HG02981 (cell line): Measurements from ENCODE around the gene MIER1.
"Not testable (repeated sequence)": the region's sequence is repeated elsewhere in the genome, so short reads cannot be mapped to it uniquely, and the experiment has no call there.

Source experiments
- ATAC-seq: cut with Tn5 transposase; IDR thresholded peaks from one replicate; pipeline ENCODE4 v1.9.1; 2021; ENCODE audit warnings: mild to moderate bottlenecking, moderate library complexity; ENCODE audit not compliant: unreplicated experiment

MIER1 gene

DNA sequence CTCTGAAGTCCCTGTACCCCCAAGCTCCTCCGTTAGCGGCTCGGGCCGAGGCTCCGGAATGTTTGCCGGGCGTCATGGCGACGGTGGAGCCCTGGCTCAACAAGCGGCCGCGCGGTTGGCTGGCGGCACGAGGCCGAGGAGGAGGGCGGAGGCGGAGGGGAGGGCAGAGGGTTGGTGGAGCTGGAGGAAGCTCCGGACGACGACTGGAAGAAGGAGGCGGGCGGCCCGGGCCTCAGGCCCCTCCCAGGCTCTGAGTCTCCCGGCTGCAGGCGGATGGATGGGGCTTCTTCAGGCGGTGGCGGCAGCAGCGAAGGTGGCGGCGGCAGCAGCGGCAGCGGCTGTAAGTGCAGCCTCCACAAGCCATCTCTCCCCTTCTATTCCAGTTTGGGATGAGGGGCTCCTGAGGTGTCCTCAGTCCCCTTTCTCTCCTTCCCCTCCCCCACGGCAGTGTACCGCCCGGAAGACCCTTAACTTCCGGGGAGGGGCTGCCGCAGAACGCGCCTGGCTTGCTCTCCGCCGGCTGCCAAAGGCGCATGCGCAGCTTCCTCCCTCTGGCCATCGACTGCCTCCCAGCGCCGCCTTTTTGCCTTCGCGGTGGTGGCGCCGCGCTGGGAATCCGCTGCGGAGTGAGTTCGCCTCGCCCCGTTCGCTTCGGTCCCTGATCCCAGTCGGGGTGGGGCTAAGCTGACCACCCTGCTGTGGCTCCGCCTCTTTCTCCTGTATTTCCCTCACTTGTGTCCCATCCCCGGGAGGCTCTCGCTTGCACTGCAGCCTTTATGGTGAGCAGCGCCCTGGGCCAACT is at the start of gene MIER1, which contains the start of gene DNAI4:
MIER1 (plus strand) TSS at position 235 of the 802 bp plus-strand sequence; CDS start at position 274, 39 bp downstream.
DNAI4 (minus strand) TSS at position 101 of the 802 bp plus-strand sequence; CDS start at position 76, 25 bp downstream.
- ATAC-seq: peak; percentile 92

DNA sequence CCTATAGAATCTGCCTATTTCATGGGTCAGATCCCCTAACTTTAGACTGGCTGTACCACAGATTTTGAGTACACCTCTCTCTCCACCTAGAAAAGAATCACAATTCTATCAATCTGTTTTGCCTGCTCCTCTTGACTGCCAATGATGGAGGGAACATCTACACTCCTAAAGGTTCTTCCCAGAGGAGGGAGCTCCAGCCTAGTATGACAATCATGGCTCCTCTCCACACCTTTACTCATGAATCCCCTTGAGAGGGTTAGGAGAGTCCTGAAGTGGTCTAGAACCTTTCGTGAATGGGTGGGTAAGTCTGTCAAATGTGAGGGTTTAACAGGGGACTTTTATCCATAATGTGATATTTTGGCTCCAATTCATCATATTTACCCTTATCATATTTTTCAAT is 48.1 kb upstream of the MIER1 start:
- ATAC-seq: no peak

DNA sequence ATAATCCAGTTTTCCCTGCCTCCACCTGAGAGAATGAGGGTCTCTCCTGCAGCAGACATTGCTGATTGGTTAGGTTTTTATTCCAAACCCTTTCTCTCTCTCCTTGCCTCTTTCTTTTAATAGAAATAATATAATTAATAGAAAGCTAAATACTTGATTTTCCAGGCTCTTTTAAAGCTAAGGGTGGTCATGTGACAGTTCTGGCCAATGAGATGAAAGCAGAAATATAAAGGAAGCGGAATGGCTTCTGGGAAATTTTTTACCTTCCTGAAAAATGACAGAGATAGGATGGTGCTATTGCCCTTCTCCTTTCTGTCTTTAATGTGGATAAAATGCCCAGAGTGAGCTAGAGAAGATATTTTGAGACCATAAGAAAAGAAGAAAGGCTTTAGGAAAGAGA is 35.8 kb upstream of the MIER1 start:
- ATAC-seq: no peak

- no peak for ATAC-seq
These were observed 34.2 kb upstream of the MIER1 start for GRCh38 chr1:66890621-66891020.

GRCh38 chr1:66893712-66894111 is 31.1 kb upstream of the MIER1 start:
- ATAC-seq: no peak

DNA sequence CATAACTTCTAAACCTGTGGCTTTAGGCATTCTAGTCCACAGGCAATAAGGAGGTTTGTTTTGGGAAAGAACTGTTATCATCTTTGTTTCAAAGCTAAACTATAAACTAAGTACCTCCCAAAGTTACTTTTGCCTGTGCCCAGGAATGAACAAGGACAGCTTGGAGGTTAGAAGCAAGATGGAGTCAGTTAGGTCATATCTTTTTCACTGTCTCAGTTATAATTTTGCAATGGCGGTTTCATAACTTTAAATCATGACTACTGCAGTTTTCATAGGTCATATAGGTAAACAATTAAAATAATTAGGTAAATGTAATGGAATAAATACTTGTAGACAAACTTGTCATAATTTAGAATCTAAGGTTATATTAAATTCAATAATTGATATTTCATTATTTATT is 9.6 kb upstream of the MIER1 start:
- ATAC-seq: not testable (repeated sequence)

- no peak for ATAC-seq
These were observed 8.5 kb upstream of the MIER1 start for GRCh38 chr1:66916320-66916719.

- no peak for ATAC-seq
These were observed 7.3 kb upstream of the MIER1 start for GRCh38 chr1:66917476-66917875.

DNA sequence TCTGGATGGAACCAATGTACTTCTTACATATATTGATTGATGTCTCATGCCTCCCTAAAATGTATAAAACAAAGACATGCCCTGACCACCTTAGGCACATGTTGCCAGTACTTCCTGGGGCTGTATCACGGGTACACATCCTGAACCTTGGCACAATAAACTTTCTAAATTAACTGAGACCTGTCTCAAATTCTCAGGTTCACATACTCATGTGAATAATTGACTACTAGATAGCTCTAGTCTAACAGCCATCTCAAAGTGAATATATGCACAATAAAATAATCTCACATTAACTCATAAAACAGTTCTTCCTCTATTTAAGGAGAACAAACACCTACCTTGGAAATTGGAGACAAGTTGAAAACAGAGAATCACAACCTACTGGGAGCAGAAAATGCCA is 5.7 kb upstream of the MIER1 start:
- no peak for ATAC-seq

DNA sequence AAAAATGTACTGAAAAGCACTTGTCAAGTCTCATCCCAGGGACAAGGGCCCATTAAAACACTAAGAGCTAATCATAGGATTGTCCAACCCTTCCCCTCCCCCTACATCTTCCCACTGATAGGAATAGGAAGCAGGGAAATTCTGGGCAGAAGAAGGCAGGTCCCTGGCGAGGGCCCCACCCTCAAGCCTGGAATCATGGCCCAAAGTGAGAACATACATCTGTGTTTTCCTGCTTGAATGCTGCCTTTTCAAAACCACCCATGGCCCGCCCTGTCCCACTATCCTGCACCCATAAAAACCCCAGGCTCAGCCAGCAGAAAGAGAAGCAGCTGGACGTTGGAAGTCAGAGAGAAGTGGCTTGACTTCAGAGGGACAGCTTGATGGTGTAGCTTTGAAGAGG is 5.0 kb upstream of the MIER1 start:
- no peak for ATAC-seq

DNA sequence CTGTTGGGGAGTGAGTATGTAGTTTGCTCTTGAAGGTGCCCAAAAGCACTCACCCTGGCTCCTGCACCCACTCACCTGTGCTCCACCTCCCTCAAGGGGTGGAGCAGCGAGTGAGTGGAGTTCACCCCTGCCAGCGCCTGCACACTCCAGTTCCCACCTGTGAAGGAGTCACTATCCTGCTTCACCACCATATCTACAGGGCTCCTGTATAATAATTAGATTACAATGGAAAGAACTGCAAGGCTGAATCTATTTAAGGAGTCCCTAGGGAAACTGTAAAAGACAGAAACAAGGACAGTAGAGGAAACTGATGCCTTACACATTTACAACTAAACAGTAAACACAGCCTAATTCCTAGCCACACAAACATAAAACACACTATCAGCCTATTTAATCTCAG is 4.2 kb upstream of the MIER1 start:
- ATAC-seq: no peak

GRCh38 chr1:66925558-66925910 is 744 bp downstream of the MIER1 start:
- ATAC-seq: no peak

- no peak for ATAC-seq
These were observed 1.2 kb downstream of the MIER1 start for GRCh38 chr1:66925944-66926343.

GRCh38 chr1:66927528-66927927 is 2.7 kb downstream of the MIER1 start:
- no peak for ATAC-seq

GRCh38 chr1:66929146-66929688 is 4.4 kb downstream of the MIER1 start:
- ATAC-seq: no peak

DNA sequence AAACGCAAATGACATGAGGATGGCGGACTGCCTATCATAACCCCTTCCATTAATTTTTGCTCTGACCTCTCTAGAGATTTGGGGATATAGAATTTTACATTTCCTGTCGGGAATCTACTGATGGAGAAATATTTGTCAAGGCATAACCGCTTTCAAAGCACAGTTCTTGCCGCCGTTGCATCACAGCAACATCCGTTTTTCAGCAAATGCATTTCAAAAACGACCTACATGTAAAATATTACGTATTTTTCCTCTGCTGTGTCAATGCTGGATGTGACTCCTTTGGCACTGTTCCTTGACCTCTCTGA is 4.9 kb downstream of the MIER1 start:
- no peak for ATAC-seq

GRCh38 chr1:66929999-66930822 is 5.4 kb downstream of the MIER1 start:
- ATAC-seq: peak; percentile 60

- ATAC-seq: no peak
These were observed 6.0 kb downstream of the MIER1 start for GRCh38 chr1:66930823-66931174.

DNA sequence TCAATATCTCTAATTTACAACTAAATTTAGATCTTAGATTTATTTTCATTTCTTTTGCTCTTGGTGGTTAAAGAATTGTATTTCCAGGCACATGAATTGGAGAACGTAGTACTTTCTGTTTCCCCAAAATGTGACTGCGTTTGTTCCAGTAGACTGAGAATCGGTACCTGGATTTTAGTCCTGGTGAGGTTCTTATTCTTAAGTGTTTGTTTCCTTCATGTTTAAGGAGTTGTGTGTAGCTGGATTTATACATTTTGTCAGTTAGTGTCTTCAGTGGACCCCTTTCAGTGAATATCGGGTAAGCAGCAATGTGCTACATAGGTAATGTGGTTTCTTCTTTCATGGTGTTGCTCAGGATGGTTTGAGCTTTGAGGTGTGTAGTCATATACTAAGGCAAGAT is 6.8 kb downstream of the MIER1 start:
- no peak for ATAC-seq

DNA sequence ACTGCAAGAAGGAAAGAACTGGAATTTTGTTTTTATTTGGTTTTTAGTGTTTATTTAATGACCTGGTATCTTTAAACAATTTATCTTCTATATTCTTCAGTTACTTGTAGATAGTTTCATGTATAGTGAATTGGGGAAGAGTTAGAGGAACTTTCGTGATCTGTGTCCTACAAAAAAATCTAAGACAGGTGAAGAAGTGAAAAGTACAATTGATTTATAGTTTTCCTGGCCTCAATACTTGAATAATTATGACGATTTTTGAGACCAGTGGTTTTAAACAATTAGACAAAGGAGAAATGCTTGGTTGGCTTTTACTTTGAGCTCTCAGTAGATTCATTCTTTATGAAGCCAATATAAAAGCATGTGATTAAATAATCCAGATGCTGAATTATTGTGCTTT is 7.5 kb downstream of the MIER1 start:
- no peak for ATAC-seq

DNA sequence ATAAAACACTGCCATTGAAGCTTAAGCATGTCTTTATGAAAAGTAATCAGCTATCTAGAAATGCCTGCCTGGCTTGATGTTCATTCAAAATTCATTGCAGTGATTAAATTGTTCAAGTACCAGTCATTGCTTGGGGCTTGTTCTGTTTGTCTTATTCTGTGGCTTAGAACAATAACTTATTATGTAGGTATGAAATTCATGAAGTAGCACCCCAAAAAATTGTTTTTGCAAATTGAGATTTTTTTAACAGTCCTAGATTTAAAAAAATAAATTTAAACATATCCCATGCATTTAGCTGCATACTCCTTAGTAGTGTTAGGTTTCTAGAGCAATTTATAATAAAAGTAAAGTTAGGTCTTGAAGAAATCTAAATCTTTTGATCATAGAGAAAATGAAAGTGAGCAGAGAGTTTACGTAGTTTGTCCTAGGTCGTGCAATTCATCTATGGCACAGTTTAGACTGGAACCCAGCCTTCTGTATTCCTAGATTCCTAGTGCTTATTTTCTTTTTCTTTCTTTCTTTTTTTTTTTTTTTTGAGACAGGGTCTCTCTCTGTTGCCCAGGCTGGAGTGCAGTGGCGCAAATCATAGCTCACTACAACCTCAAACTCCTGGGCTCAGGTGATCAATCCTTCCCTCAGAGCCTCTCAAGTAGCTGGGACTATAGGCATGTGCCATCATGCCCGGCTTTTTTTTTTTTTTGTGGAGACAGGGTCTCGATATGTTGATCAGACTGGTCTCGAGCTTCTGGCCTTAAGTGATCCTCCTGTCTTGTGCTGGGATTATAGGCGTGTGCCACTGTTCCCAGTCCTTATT is 9.3 kb downstream of the MIER1 start:
- no peak for ATAC-seq
